Effector memory CD4-positive, alpha-beta T cell (primary cell): ENCODE measurements around the gene PLPP4.

Experiments used
- DNase-seq, 3 donors: peaks; one replicate each; pipeline ENCODE4 v3.0.0-alpha.2; 2020
- H3K27ac ChIP-seq: 2 replicates; pipeline ENCODE4 v1.7.0; 2013; ENCODE audit warnings: mild to moderate bottlenecking, low read length, moderate library complexity; ENCODE audit not compliant: insufficient read depth, poor library complexity, severe bottlenecking
- H3K27me3 ChIP-seq: replicated peaks from 2 replicates; pipeline ENCODE4 v1.7.0; 2013; ENCODE audit warnings: mild to moderate bottlenecking, low read length; ENCODE audit not compliant: insufficient read depth, control insufficient read depth, poor library complexity, severe bottlenecking
- H3K36me3 ChIP-seq: 2 replicates; pipeline ENCODE4 v1.7.0; 2013; ENCODE audit warnings: mild to moderate bottlenecking, low read length, moderate library complexity; ENCODE audit not compliant: control insufficient read depth, insufficient read depth
- H3K4me1 ChIP-seq: 2 replicates; pipeline ENCODE4 v1.7.0; 2013; ENCODE audit warnings: low read length, mild to moderate bottlenecking; ENCODE audit not compliant: control insufficient read depth, insufficient read depth, poor library complexity, severe bottlenecking
- H3K4me3 ChIP-seq: 2 replicates; pipeline ENCODE4 v1.7.0; 2013; ENCODE audit warnings: low read length, low read depth, mild to moderate bottlenecking; ENCODE audit not compliant: insufficient read depth, poor library complexity, severe bottlenecking
- H3K9me3 ChIP-seq: 2 replicates; pipeline ENCODE4 v1.7.0; 2013; ENCODE audit warnings: mild to moderate bottlenecking, low read length, moderate library complexity; ENCODE audit not compliant: control insufficient read depth

The PLPP4 gene

GRCh38 chr10:120555842-120556532 lies 99.0 kb downstream of the PLPP4 start:
- H3K36me3 ChIP-seq: no peaks in the 10 kb centered on the region
- H3K27me3 ChIP-seq: no peaks in the 10 kb centered on the region
- H3K27ac ChIP-seq: no peak overlapping the region
- H3K4me3 ChIP-seq: no peak overlapping the region
- DNase-seq: no peak
- no peaks in the 10 kb centered on the region for H3K9me3 ChIP-seq
- no peaks in the 10 kb centered on the region for H3K4me1 ChIP-seq

- DNase-seq: no peak
- Histone ChIP-seq H3K36me3 (no peaks in the 10 kb centered on the region), H3K27ac (no peak overlapping the region), H3K27me3 (no peaks in the 10 kb centered on the region), H3K4me1 (no peaks in the 10 kb centered on the region), H3K9me3 (no peaks in the 10 kb centered on the region), H3K4me3 (no peak overlapping the region)
Measured at GRCh38 chr10:120557311-120557710, 100.3 kb downstream of the PLPP4 start.

GRCh38 chr10:120559800-120560199 lies 102.8 kb downstream of the PLPP4 start:
- Histone ChIP-seq H3K9me3 (no peaks in the 10 kb centered on the region), H3K36me3 (no peaks in the 10 kb centered on the region), H3K4me3 (no peak overlapping the region), H3K27me3 (no peaks in the 10 kb centered on the region), H3K27ac (no peak overlapping the region), H3K4me1 (no peaks in the 10 kb centered on the region)
- DNase-seq: no peak

- Histone ChIP-seq H3K27me3 (no peaks in the 10 kb centered on the region), H3K27ac (no peak overlapping the region), H3K4me3 (no peak overlapping the region), H3K4me1 (no peaks in the 10 kb centered on the region), H3K36me3 (no peaks in the 10 kb centered on the region), H3K9me3 (no peaks in the 10 kb centered on the region)
- no peak for DNase-seq
Measured at GRCh38 chr10:120562956-120563355, 105.9 kb downstream of the PLPP4 start.

- H3K4me1 ChIP-seq: no peaks in the 10 kb centered on the region
- no peaks in the 10 kb centered on the region for H3K9me3 ChIP-seq
- no peak overlapping the region for H3K27ac ChIP-seq
- H3K4me3 ChIP-seq: no peak overlapping the region
- H3K27me3 ChIP-seq: no peaks in the 10 kb centered on the region
- no peak for DNase-seq
- H3K36me3 ChIP-seq: no peaks in the 10 kb centered on the region
Measured at GRCh38 chr10:120570418-120570817, 113.4 kb downstream of the PLPP4 start.

GRCh38 chr10:120571266-120571665 lies 114.2 kb downstream of the PLPP4 start:
- Histone ChIP-seq H3K27ac (no peak overlapping the region), H3K36me3 (no peaks in the 10 kb centered on the region), H3K4me3 (no peak overlapping the region), H3K9me3 (no peaks in the 10 kb centered on the region), H3K27me3 (no peaks in the 10 kb centered on the region), H3K4me1 (no peaks in the 10 kb centered on the region)
- no peak for DNase-seq

- DNase-seq: no peak
- Histone ChIP-seq H3K27me3 (no peaks in the 10 kb centered on the region), H3K9me3 (no peaks in the 10 kb centered on the region), H3K4me3 (no peak overlapping the region), H3K27ac (no peak overlapping the region), H3K4me1 (no peaks in the 10 kb centered on the region), H3K36me3 (no peaks in the 10 kb centered on the region)
Measured at GRCh38 chr10:120572307-120572706, 115.3 kb downstream of the PLPP4 start.

GRCh38 chr10:120573355-120573754 lies 116.3 kb downstream of the PLPP4 start:
- Histone ChIP-seq H3K9me3 (no peaks in the 10 kb centered on the region), H3K36me3 (no peaks in the 10 kb centered on the region), H3K4me3 (no peak overlapping the region), H3K4me1 (no peaks in the 10 kb centered on the region), H3K27ac (no peak overlapping the region), H3K27me3 (no peaks in the 10 kb centered on the region)
- DNase-seq: no peak

- DNase-seq: no peak
- H3K4me3 ChIP-seq: no peak overlapping the region
- no peaks in the 10 kb centered on the region for H3K36me3 ChIP-seq
- no peak overlapping the region for H3K27ac ChIP-seq
- H3K4me1 ChIP-seq: no peaks in the 10 kb centered on the region
- H3K9me3 ChIP-seq: no peaks in the 10 kb centered on the region
- H3K27me3 ChIP-seq: no peaks in the 10 kb centered on the region
Measured at GRCh38 chr10:120574981-120575380, 118.0 kb downstream of the PLPP4 start.

- no peaks in the 10 kb centered on the region for H3K4me1 ChIP-seq
- H3K27ac ChIP-seq: no peak overlapping the region
- H3K4me3 ChIP-seq: no peak overlapping the region
- H3K36me3 ChIP-seq: no peaks in the 10 kb centered on the region
- no peaks in the 10 kb centered on the region for H3K27me3 ChIP-seq
- H3K9me3 ChIP-seq: no peaks in the 10 kb centered on the region
- DNase-seq: no peak
Measured at GRCh38 chr10:120575411-120575810, 118.4 kb downstream of the PLPP4 start.
